PFSK-1 (cell line): ENCODE data around the gene TBP.

Experiments used
- FOXP2 ChIP-seq: optimal IDR thresholded peaks from 2 replicates; pipeline ENCODE3; 2011; ENCODE audit warnings: borderline replicate concordance, control low read depth, inconsistent platforms; ENCODE audit not compliant: insufficient read depth; ENCODE audit errors: extremely low read length, extremely low read depth
- POLR2AphosphoS5 ChIP-seq: IDR thresholded peaks from 2 replicates; pipeline ENCODE4 v1.6.1; 2012; ENCODE audit warnings: low read depth, mild to moderate bottlenecking, control low read depth, low read length, moderate library complexity
- REST ChIP-seq, 2 experiments: IDR thresholded peaks; 2 replicates each; pipeline versions ENCODE4 v1.6.1 to v1.8.0; 2011 to 2012; ENCODE audit warnings: low read depth in 2 of 2, low read length in 2 of 2, control low read depth in 1 of 2, inconsistent platforms in 1 of 2, mild to moderate bottlenecking in 1 of 2, moderate library complexity in 1 of 2; ENCODE audit not compliant: insufficient read depth in 1 of 2
- SIN3A ChIP-seq: IDR thresholded peaks from 2 replicates; pipeline ENCODE4 v1.6.1; 2012; ENCODE audit warnings: mild to moderate bottlenecking, low read length, moderate library complexity, borderline replicate concordance; ENCODE audit not compliant: insufficient read depth
- TAF1 ChIP-seq: IDR thresholded peaks from 2 replicates; pipeline ENCODE4 v1.6.1; 2012; ENCODE audit warnings: low read length, control low read depth, borderline replicate concordance; ENCODE audit not compliant: insufficient read depth

The TBP gene

GRCh38 chr6:170537329-170537728, 16.8 kb upstream of the TBP start:
- TF ChIP-seq FOXP2 (no peak), TAF1 (no peak), SIN3A (no peak), POLR2AphosphoS5 (no peak), REST (IDR thresholded peaks at IDR 0.05; ENCODE audit: insufficient read depth in 1 of 2, low read depth in 2 of 2, low read length in 2 of 2) (no peak)

GRCh38 chr6:170542031-170542719, 12.0 kb upstream of the TBP start:
- no peak for TF ChIP-seq REST (IDR thresholded peaks at IDR 0.05; ENCODE audit: insufficient read depth in 1 of 2, low read depth in 2 of 2, low read length in 2 of 2)
- TF ChIP-seq FOXP2, result no peak
- no peak for TF ChIP-seq SIN3A
- no peak for TF ChIP-seq TAF1
- no peak for TF ChIP-seq POLR2AphosphoS5

DNA sequence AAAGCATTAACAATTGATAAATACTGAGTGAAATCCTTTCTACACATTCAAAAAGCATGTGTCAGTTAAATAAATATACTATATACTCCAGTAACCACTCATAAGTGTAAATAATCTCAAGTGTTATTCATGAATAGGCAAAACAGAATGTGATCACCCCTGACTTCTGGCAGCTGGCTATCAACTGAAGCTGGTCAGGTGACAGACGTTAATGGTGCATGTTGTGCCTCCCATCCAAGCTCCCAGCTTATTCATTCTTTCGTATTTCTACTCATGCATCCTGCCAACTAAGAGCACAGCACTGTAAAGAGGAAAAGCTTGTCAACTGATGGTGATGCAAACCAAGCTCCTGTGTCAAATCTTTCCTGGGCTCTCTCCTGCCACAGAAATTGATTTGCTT, 8.8 kb upstream of the TBP start:
- TF ChIP-seq POLR2AphosphoS5, result no peak

GRCh38 chr6:170552765-170553533, 1.2 kb upstream of the TBP start, which contains the start of gene PSMB1:
Gene PSMB1 (minus strand): TSS chr6:170553307. CDS start chr6:170553242, 65 bp downstream.
- TF ChIP-seq POLR2AphosphoS5, result peak; percentile 97
- TF ChIP-seq REST (IDR thresholded peaks at IDR 0.05; ENCODE audit: insufficient read depth in 1 of 2, low read depth in 2 of 2, low read length in 2 of 2), result peak in 1 of 2 experiments; percentile 34; a peak in 1 of 4 replicates
- peak; percentile 89; the same call in 1 of the 2 replicates for TF ChIP-seq SIN3A
- TF ChIP-seq FOXP2, result peak; percentile 58
- peak; percentile 95 for TF ChIP-seq TAF1

GRCh38 chr6:170553534-170554012, 596 bp upstream of the TBP start:
- TF ChIP-seq SIN3A (peak; percentile 89; the same call in 1 of the 2 replicates), FOXP2 (no peak)

DNA sequence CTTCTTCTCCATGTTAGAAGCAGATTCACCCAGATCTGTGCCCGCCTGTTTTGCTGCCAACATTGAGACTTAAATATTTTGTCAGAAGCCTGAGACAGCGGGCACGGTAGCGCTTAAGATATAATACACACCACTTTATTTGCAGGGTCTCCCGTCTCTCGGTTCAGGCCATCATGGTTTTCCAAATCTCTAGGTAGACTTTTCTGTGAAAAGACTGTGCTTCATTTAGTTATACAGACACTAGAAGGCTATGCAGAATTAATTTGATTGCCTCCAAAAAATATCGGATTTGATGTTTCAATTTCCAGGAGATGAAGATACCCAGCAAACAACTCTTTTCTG, 598 bp downstream of the TBP start:
- no peak; a peak in 1 of 4 replicates for TF ChIP-seq REST (IDR thresholded peaks at IDR 0.05; ENCODE audit: insufficient read depth in 1 of 2, low read depth in 2 of 2, low read length in 2 of 2)
- no peak for TF ChIP-seq TAF1
- TF ChIP-seq FOXP2, result no peak
- TF ChIP-seq POLR2AphosphoS5, result no peak
- TF ChIP-seq SIN3A, result no peak
